GM18520 (cell line): Measurements from ENCODE around the gene RNF212.
A peak's percentile ranks its signal among the peaks of the same experiment; 100 is the strongest.
"Not testable (repeated sequence)": the region's sequence is repeated elsewhere in the genome, so short reads cannot be mapped to it uniquely, and the experiment has no call there.

Experiments used
- ATAC-seq: cut with Tn5 transposase; IDR thresholded peaks from one replicate; pipeline ENCODE4 v1.9.1; 2021; ENCODE audit not compliant: unreplicated experiment

RNF212 gene, protein sequence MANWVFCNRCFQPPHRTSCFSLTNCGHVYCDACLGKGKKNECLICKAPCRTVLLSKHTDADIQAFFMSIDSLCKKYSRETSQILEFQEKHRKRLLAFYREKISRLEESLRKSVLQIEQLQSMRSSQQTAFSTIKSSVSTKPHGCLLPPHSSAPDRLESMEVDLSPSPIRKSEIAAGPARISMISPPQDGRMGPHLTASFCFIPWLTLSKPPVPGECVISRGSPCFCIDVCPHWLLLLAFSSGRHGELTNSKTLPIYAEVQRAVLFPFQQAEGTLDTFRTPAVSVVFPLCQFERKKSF

GRCh38 chr4:1113311-1114009 lies at the start of gene RNF212:
Gene RNF212, minus strand, starts transcription at chr4:1113564. Its CDS starts 100 bp downstream, at chr4:1113464.
- ATAC-seq: no peak

DNA sequence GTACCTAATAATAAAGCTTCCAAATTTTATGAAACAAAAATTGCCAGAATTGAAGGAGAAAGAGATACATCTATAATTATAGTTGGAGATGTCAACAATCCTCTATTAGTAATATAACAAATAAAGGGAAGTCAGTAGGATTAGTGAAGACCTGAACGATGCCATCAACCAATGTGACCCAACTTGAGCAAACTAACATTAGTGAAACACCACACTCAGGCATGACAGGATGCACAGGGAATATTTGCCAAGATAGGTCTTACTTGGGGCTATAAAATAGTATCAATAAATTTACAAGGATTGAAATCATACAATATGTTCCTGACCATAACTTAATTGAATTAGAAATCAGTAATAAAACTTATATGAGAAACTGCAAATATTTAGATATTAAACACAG lies 47.0 kb upstream of the RNF212 start:
- no peak for ATAC-seq

GRCh38 chr4:1156069-1156468 lies 42.7 kb upstream of the RNF212 start:
- no peak for ATAC-seq

GRCh38 chr4:1155314-1155713 lies 42.0 kb upstream of the RNF212 start:
- ATAC-seq: no peak

- ATAC-seq: no peak
These were observed 41.3 kb upstream of the RNF212 start for GRCh38 chr4:1154523-1155182.

GRCh38 chr4:1154126-1154522 lies 40.8 kb upstream of the RNF212 start:
- ATAC-seq: no peak

- ATAC-seq: no peak
These were observed 40.3 kb upstream of the RNF212 start for GRCh38 chr4:1153567-1154090.

GRCh38 chr4:1152290-1152689 lies 38.9 kb upstream of the RNF212 start:
- no peak for ATAC-seq

- ATAC-seq: no peak
These were observed 38.2 kb upstream of the RNF212 start for GRCh38 chr4:1151541-1151940.

DNA sequence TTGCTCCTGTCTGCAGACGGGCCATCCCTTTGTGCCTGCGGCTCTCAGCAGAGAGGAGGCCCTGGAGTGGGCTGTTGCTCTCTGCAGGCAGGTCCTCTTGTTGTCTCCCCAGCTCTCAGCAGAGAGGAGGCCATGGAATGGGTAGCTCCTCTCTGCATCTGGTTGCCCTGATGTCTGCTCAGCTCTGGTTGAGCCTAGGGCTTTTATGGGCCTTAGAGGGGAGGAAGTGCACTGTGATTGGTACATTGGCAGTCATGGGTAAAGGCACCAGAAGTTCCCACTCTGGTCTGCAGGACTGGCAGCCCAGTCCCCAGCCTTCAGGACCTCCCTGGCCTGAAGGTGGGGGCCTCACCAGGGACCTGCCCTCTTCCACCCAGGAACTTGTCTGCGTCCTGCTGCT lies 37.5 kb upstream of the RNF212 start:
- no peak for ATAC-seq

- no peak for ATAC-seq
These were observed 26.5 kb upstream of the RNF212 start for GRCh38 chr4:1139860-1140259.

- no peak for ATAC-seq
These were observed 24.5 kb upstream of the RNF212 start for GRCh38 chr4:1137850-1138249.

DNA sequence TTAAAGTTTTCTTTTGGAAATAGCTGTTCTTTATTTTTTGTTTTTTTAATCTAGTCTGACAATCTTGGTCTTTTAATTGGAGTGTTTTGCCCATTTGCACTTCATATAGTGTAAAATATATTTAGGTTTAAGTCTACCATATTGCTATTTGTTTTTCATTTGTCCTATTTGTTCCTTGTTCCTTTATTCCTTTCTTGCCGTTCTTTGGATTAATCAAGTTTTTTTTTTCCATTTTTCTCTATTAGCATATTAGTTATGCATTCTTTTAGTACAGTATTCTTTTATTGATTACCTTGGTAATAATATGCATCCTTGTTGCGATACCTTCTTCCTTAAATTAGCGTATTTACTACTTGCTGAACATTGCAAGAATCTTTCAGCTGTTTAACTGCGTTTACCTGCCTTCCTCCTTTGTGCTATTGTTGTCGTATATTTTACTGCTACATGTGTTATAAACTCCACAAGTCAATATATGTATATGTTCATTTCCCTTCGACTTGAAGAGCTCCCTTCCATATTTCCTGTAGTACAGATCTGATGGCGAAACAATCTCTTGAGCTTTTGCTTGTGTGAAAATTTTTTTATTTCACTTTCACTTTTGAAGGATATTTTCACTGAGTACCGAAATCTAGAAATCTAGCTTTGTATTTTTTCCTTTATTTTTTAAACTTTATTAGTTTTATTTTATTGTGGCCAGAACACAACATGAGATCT lies 23.9 kb upstream of the RNF212 start:
- no peak for ATAC-seq

GRCh38 chr4:1136048-1136447 lies 22.7 kb upstream of the RNF212 start:
- ATAC-seq: no peak

DNA sequence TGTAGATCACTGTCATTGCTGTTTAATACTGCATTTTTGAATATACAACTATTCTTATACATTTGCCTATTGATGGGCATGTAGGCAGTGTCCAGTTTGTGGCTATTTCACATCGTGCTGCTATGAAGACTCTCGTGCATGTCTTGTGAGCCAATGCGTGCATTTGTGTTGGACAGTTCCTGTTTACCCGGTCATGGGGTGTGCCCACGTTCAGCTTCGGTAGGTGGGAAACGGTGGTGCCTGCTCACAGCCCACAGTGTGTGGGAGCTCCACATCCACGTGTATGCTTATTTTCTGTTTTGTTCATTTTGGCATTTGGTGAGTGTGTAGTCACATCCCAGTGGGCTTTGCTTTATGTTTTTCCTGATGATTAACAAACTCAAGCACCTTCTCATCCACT lies 19.7 kb upstream of the RNF212 start:
- ATAC-seq: no peak

- peak; percentile 84 for ATAC-seq
These were observed 17.2 kb upstream of the RNF212 start for GRCh38 chr4:1130316-1131186.

DNA sequence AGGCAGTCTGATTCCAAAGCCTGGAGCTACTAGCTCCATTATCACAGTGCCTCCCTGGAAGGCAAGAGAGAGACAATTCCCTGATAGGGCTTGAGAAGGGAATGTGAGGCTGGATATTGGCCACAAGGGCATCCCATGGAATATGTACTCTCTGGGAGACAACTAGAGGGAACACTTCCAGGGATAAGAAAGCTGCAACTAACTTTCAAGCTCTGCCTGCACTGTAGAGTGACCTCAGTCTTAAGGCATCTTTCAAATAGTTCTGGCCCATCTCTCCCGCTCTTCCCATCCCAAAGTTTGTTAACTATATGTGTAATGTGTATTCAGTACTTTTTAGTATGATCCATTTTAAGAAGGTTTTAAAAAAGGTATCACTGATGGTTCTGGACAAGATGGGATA lies 13.1 kb upstream of the RNF212 start:
- no peak for ATAC-seq

- ATAC-seq: not testable (repeated sequence)
These were observed 12.1 kb upstream of the RNF212 start for GRCh38 chr4:1125466-1125865.

DNA sequence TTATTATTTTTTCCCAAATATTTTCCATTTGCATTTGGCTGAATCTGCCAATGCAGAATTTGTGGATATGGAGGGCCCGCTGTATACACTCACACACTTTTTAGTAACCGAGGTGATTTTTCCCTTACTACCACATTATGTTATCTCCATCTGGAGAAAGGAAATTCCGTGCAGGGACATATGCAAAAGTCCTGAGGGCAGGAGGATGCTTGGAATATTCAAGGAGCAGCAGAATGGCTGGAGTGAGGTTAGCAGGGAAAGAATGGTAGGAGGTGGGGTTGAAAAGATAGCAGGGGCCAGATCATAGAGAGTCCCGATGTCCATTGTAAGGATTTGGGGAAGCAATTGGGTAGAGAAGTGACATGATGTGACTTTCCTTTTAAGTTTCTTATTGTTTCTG lies 11.5 kb upstream of the RNF212 start:
- ATAC-seq: no peak

GRCh38 chr4:1122505-1122904 lies 9.1 kb upstream of the RNF212 start:
- no peak for ATAC-seq
